DND-41 (cell line): ENCODE results near the gene KERA.

ENCODE experiments used
- EZH2 ChIP-seq: IDR thresholded peaks from 3 replicates; pipeline ENCODE4 v1.6.1; 2012; ENCODE audit warnings: borderline replicate concordance, low read depth, mild to moderate bottlenecking, moderate library complexity, low read length, inconsistent platforms; ENCODE audit not compliant: severe bottlenecking
- TF ChIP-seq, protein P1 (sequence below): IDR thresholded peaks from 2 replicates; pipeline ENCODE4 v1.5.1; 2012; ENCODE audit warnings: borderline replicate concordance, low read length, moderate library complexity, mild to moderate bottlenecking; ENCODE audit not compliant: poor library complexity, severe bottlenecking; ENCODE audit errors: extremely low read depth

GRCh38 chr12:91058786-91059185 lies 962 bp upstream of the KERA start:
- TF ChIP-seq, protein P1, sequence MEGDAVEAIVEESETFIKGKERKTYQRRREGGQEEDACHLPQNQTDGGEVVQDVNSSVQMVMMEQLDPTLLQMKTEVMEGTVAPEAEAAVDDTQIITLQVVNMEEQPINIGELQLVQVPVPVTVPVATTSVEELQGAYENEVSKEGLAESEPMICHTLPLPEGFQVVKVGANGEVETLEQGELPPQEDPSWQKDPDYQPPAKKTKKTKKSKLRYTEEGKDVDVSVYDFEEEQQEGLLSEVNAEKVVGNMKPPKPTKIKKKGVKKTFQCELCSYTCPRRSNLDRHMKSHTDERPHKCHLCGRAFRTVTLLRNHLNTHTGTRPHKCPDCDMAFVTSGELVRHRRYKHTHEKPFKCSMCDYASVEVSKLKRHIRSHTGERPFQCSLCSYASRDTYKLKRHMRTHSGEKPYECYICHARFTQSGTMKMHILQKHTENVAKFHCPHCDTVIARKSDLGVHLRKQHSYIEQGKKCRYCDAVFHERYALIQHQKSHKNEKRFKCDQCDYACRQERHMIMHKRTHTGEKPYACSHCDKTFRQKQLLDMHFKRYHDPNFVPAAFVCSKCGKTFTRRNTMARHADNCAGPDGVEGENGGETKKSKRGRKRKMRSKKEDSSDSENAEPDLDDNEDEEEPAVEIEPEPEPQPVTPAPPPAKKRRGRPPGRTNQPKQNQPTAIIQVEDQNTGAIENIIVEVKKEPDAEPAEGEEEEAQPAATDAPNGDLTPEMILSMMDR = no peak
- no peak for TF ChIP-seq EZH2
